ENCODE data around the gene ZNF415.

Gene ZNF415

DNA sequence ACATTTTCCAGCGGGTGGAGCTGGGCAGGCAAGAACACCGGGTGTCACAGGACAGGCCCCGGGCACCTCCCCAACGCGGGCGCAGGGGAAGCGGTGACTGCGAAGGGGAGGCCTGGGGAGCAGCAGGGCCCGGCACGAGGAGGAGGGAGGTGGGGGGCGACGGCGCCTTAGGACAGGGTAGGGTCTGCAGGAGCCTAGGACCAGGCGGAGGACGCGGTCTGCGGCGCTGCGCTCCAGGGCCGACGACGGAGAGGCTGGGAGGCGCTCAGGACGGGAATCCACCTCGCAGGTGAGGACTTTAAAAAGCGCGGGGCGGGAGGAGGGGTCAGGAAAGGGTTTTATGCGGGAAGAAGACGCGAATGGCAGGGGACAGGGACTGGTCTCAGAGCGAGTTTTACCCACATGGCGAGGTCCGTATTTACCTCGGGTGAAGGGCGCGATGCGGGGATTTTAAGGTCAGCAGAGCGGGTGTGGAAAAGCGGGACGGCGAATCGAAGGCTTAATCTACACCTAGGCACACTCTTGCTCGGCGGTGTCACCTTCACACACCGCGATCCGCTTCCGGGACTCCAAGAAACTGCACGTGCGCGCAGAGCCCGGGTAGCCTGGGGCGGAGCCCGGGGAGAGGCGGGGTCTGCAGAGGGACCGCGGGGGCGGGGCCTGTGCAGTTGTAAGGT lies 74.7 kb downstream of the ZNF415 start:
- Histone ChIP-seq H3K4me3 (ENCODE audit: low read depth, low read length) (no peak overlapping the region), H3K27ac (no peak overlapping the region), H3K36me3 (replicated peaks) (no peaks in the 10 kb centered on the region), H3K27me3 (replicated peaks) (no peaks in the 10 kb centered on the region)
- no peak for TF ChIP-seq CTCF (IDR thresholded peaks at IDR 0.05; ENCODE audit: low read depth, low read length, missing control alignments)
- DNase-seq, result no peak
- in situ Hi-C loops (cut with HindIII; ENCODE audit: low pct_ligation_motif_present, low sequenced_read_pairs), result no loop called here
